ENCODE results near the gene ZMAT3. TPM values are rescaled to one million over a fixed set of nuclear protein-coding genes. Genes with fewer than 3 reads are reported as not detected.

The ZMAT3 gene
- total and polyA plus RNA-seq, 2 of the 13 experiments (the other 11 are each of a cell fraction or from before 2014, with no cell fraction given) = 11.4 to 11.7 TPM

GRCh38 chr3:179098388-179099077, 26.9 kb upstream of the ZMAT3 start:
- 38% methylated on average over 7 of the region's 7 CpGs for WGBS (ENCODE audit: low lambda C conversion rate)
- BruUV-seq (replicated peaks) = no TSS peak
- TF ChIP-seq CTCF (CRISPR knock-in tag; IDR thresholded peaks at IDR 0.05) = no peak
- no peak for TF ChIP-seq PRDM10 (CRISPR knock-in tag; IDR thresholded peaks at IDR 0.05; ENCODE audit: low read depth)
- TF ChIP-seq ZGPAT (CRISPR knock-in tag; IDR thresholded peaks at IDR 0.05) = no peak
- TF ChIP-seq FOXC1 (CRISPR knock-in tag; IDR thresholded peaks at IDR 0.05; ENCODE audit: borderline replicate concordance) = no peak
- no peak for TF ChIP-seq ZNF512 (CRISPR knock-in tag; IDR thresholded peaks at IDR 0.05)
- TF ChIP-seq SRSF4 (IDR thresholded peaks at IDR 0.05; ENCODE audit: low read depth, low read length, poor library complexity, severe bottlenecking) = no peak
- no peak for TF ChIP-seq ZNF282 (IDR thresholded peaks at IDR 0.05; ENCODE audit: partially characterized antibody)
- no peak for TF ChIP-seq SNAPC2 (CRISPR knock-in tag; IDR thresholded peaks at IDR 0.05)
- no peak for TF ChIP-seq TEAD3 (CRISPR knock-in tag; optimal IDR thresholded peaks at IDR 0.05; ENCODE audit: borderline replicate concordance)
- no peak for TF ChIP-seq ZNF18 (CRISPR knock-in tag; IDR thresholded peaks at IDR 0.05; ENCODE audit: insufficient replicate concordance)
- TF ChIP-seq ZNF724P (CRISPR knock-in tag; IDR thresholded peaks at IDR 0.05; ENCODE audit: borderline replicate concordance) = no peak
- TF ChIP-seq PLRG1 (conservative IDR thresholded peaks at IDR 0.05) = no peak

More at GRCh38 chr3:179098388-179099077, 26.9 kb upstream of the ZMAT3 start:
- Histone ChIP-seq H4K20me1 (ENCODE audit: insufficient read depth, low read length) (no peaks in the 10 kb centered on the region), H2AFZ (ENCODE audit: low read length) (no peak overlapping the region), H3K27me3 (ENCODE audit: control insufficient read depth in 1 of 2, insufficient read depth in 2 of 2, low read length in 2 of 2) (peaks cover 0 to 2% of the 10 kb centered on the region in 2 experiments; a peak in 1 of 5 replicates), H3K4me1 (ENCODE audit: insufficient read depth, low read length) (no peaks in the 10 kb centered on the region), H3K36me3 (replicated peaks in 1 of 2; ENCODE audit: control insufficient read depth in 1 of 2, insufficient read depth in 2 of 2, low read length in 2 of 2) (no peaks in the 10 kb centered on the region), H3K4me3 (replicated peaks in 1 of 3; ENCODE audit: insufficient read depth in 1 of 3, low read depth in 2 of 3, low read length in 3 of 3) (no peak overlapping the region), H3K9ac (ENCODE audit: insufficient read depth, low read depth, low read length) (no peak overlapping the region), H3K79me2 (ENCODE audit: insufficient read depth, low read length) (no peaks in the 10 kb centered on the region), H3K27ac (ENCODE audit: extremely low read length, insufficient read depth, low read length) (no peak overlapping the region), H3K9me3 (ENCODE audit: low read length) (no peaks in the 10 kb centered on the region), H3K4me2 (ENCODE audit: low read depth, low read length) (no peak overlapping the region)
- intact Hi-C loops (cut with micrococcal nuclease; ENCODE audit: unreplicated experiment) = loop anchor here (5.0 kb wide), 1 partner anchor 81 kb away; no protein-coding TSS in a partner anchor
- ChIA-PET POLR2A (no interaction called here), CTCF (ENCODE audit: low intra/inter-chr PET ratio, low total read pairs) (no interaction called here)
- DNase-seq (ENCODE audit: low spot score) (no peak), FAIRE-seq (no peak), ATAC-seq (no peak)
- in situ Hi-C loops (cut with HindIII; ENCODE audit: extremely low pct_ligation_motif_present, low pct_unique_long_range_greater_than_20kb) = no loop called here
